ENCODE results near the gene SYCE1L.

GRCh38 chr16:77158293-77158692 is 40.9 kb upstream of the SYCE1L start:
- TF ChIP-seq CTCF (IDR thresholded peaks at IDR 0.05; ENCODE audit: low read depth, low read length, poor library complexity, severe bottlenecking) (no peak), EZH2phosphoT487 (IDR thresholded peaks at IDR 0.05; ENCODE audit: borderline replicate concordance, low read length) (no peak)
